Left ventricle myocardium superior (tissue), 1 donor: Measurements from ENCODE around the gene CBL. TPM values are rescaled to one million over a fixed set of nuclear protein-coding genes. Genes with fewer than 3 reads are reported as not detected.

ENCODE experiments used
- ATAC-seq: fragments of 200-7000 bp; cut with Tn5 transposase; one replicate; pipeline ENCODE4 v1.9.1; 2020; ENCODE audit warnings: mild to moderate bottlenecking, moderate library complexity
- DNase-seq: peaks from one replicate; pipeline ENCODE4 v3.0.0-alpha.2; 2020
- intact Hi-C: fragments of 100-400 bp; cut with micrococcal nuclease; formaldehyde crosslinking; loops from one replicate; pipeline ENCODE4 v1.11.0; 2022
- microRNA-seq: library from miRNA; unstranded; fragments of <30 nt; microRNA quantifications from one replicate; pipeline ENCODE4 v1.2.0, GENCODE V29; 2020; ENCODE audit warnings: borderline number of aligned reads
- total RNA-seq: library from RNA; stranded (reverse); fragmentation: NEBNext Ultra II Directional; extraction: Animal tissue kit (Norgen Biotek cat#: 25700); gene quantifications from one replicate; pipeline ENCODE4 v1.2.1, GENCODE V29; 2021
- donor health status: DM: no; HTN: yes; CAD: no; lungs with severe emphysema.

The CBL gene
- total RNA-seq, 1 donor from 2014 or later = 7.1 TPM

GRCh38 chr11:119352857-119353260 is 146.7 kb downstream of the CBL start:
- DNase-seq = no peak
- intact Hi-C loops = no loop called here
- ATAC-seq = peak; percentile 42

- ATAC-seq (no peak), DNase-seq (no peak)
- intact Hi-C loops = no loop called here
Observed at GRCh38 chr11:119355091-119355843, 149.1 kb downstream of the CBL start.

GRCh38 chr11:119356349-119357031 is 150.4 kb downstream of the CBL start:
- intact Hi-C loops = no loop called here
- peak; percentile 69 for ATAC-seq

GRCh38 chr11:119357074-119357473 is 150.9 kb downstream of the CBL start:
- no peak for DNase-seq
- intact Hi-C loops = no loop called here

More at GRCh38 chr11:119356349-119357031, 150.4 kb downstream of the CBL start:
- DNase-seq = peak; percentile 89

More at GRCh38 chr11:119357074-119357473, 150.9 kb downstream of the CBL start:
- ATAC-seq = peak; percentile 0

Small RNA genes within 50 kb of the gene (microRNA-seq; reads per million reads assigned to microRNA genes)
- not detected for gene MIR6756

Other genes with a start within 250 kb of the CBL start
- gene FOXR1, start 234.6 kb upstream of the CBL start, total RNA-seq = not detected
- gene CENATAC, start 208.2 kb upstream of the CBL start, total RNA-seq = 9.4 TPM
- 813 TPM for gene RPS25, start 188.0 kb upstream of the CBL start, total RNA-seq
- gene TRAPPC4, start 187.6 kb upstream of the CBL start, total RNA-seq = 30.4 TPM
- gene SLC37A4, start 175.5 kb upstream of the CBL start, total RNA-seq = 8.1 TPM
- gene HYOU1, start 149.1 kb upstream of the CBL start, total RNA-seq = 64.0 TPM
- gene VPS11, start 138.5 kb upstream of the CBL start, total RNA-seq = 23.0 TPM
- gene HMBS, start 121.5 kb upstream of the CBL start, total RNA-seq = 24.9 TPM
- gene DPAGT1, start 104.5 kb upstream of the CBL start, total RNA-seq = 18.6 TPM
- 9.6 TPM for gene C2CD2L, start 99.0 kb upstream of the CBL start, total RNA-seq
- gene HINFP, start 84.8 kb upstream of the CBL start, total RNA-seq = 12.8 TPM
- gene ABCG4, start 57.3 kb upstream of the CBL start, total RNA-seq = 1.1 TPM
- 31.2 TPM for gene NLRX1, start 37.6 kb upstream of the CBL start, total RNA-seq
- 1.1 TPM for gene NHERF4, start 20.9 kb upstream of the CBL start, total RNA-seq
- 44.7 TPM for gene MCAM, start 110.8 kb downstream of the CBL start, total RNA-seq
- gene RNF26, start 128.2 kb downstream of the CBL start, total RNA-seq = 13.2 TPM
- 14.4 TPM for gene C1QTNF5, start 134.5 kb downstream of the CBL start, total RNA-seq
- not detected for gene MFRP, start 140.4 kb downstream of the CBL start, total RNA-seq
- 173 TPM for gene USP2, start 175.4 kb downstream of the CBL start, total RNA-seq
- 1.5 TPM for gene THY1, start 216.8 kb downstream of the CBL start, total RNA-seq